HepG2 (cell line): ENCODE measurements around the gene TOR1A. TPM values are rescaled to one million over a fixed set of nuclear protein-coding genes. Genes with fewer than 3 reads are reported as not detected.
A peak's percentile ranks its signal among the peaks of the same experiment; 100 is the strongest.

Experiments
- CREB1 ChIP-seq, 2 experiments: fragments of 450-650 bp in 1 of 2; IDR thresholded peaks; 2 replicates each; pipeline ENCODE4 v1.6.1; 2016 to 2017; ENCODE audit warnings: control low read depth in 1 of 2, mild to moderate bottlenecking in 1 of 2, missing compliant biosample characterization in 1 of 2, missing genetic modification characterization in 1 of 2
- KMT2B ChIP-seq: IDR thresholded peaks from 2 replicates; pipeline ENCODE4 v1.6.1; 2016; ENCODE audit warnings: missing genetic modification reagents, missing compliant biosample characterization
- MIER2 ChIP-seq: IDR thresholded peaks from 2 replicates; pipeline ENCODE4 v1.6.1; 2016; ENCODE audit warnings: missing biosample characterization, missing genetic modification reagents
- MIER3 ChIP-seq: IDR thresholded peaks from 2 replicates; pipeline ENCODE4 v1.6.1; 2016; ENCODE audit warnings: missing compliant biosample characterization, borderline replicate concordance
- MTF1 ChIP-seq: sonication (generic); formaldehyde crosslinking; IDR thresholded peaks from 2 replicates; pipeline ENCODE4 v1.5.0; 2020; ENCODE audit warnings: missing genetic modification reagents
- NR2F1 ChIP-seq, 2 experiments: fragments of 450-650 bp in 1 of 2; formaldehyde crosslinking in 1 of 2; IDR thresholded peaks; 2 replicates each; pipeline versions ENCODE4 v1.5.0 to v1.6.1; 2016 to 2020; ENCODE audit warnings: mild to moderate bottlenecking in 1 of 2, missing compliant biosample characterization in 1 of 2, missing genetic modification reagents in 1 of 2, moderate library complexity in 1 of 2
- PHF8 ChIP-seq: sonication (generic); formaldehyde crosslinking; IDR thresholded peaks from 2 replicates; pipeline ENCODE4 v1.5.0; 2020; ENCODE audit warnings: missing genetic modification reagents
- RELA ChIP-seq: sonication (generic); formaldehyde crosslinking; IDR thresholded peaks from 2 replicates; pipeline ENCODE4 v1.4.0; 2020; ENCODE audit warnings: missing genetic modification reagents
- RNF2 ChIP-seq: fragments of 450-650 bp; conservative IDR thresholded peaks from 2 replicates; pipeline ENCODE4 v1.6.1; 2016; ENCODE audit warnings: low read depth
- SRSF1 ChIP-seq: fragments of 200-400 bp; formaldehyde crosslinking; optimal IDR thresholded peaks from 2 replicates; pipeline ENCODE3; 2017; ENCODE audit warnings: mild to moderate bottlenecking, low read depth, low read length, moderate library complexity
- ZNF10 ChIP-seq: sonication (generic); formaldehyde crosslinking; IDR thresholded peaks from 2 replicates; pipeline ENCODE4 v1.4.0; 2020; ENCODE audit warnings: mild to moderate bottlenecking, low read depth, missing genetic modification reagents, borderline replicate concordance
- ZNF562 ChIP-seq: sonication (generic); formaldehyde crosslinking; IDR thresholded peaks from 2 replicates; pipeline ENCODE4 v1.8.0; 2022; ENCODE audit warnings: missing genetic modification reagents, borderline replicate concordance
- ZNF589 ChIP-seq: sonication (generic); formaldehyde crosslinking; conservative IDR thresholded peaks from 2 replicates; pipeline ENCODE4 v1.8.0; 2022; ENCODE audit warnings: mild to moderate bottlenecking, moderate library complexity, missing genetic modification reagents
- ZNF777 ChIP-seq: sonication (generic); formaldehyde crosslinking; IDR thresholded peaks from 2 replicates; pipeline ENCODE4 v1.4.0; 2020; ENCODE audit warnings: missing genetic modification reagents
- polyA plus RNA-seq, 8 experiments: library from polyadenylated mRNA; depleted of rRNA in 3 of 8; stranded (reverse) in 7 of 8; unstranded in 1 of 8; fragments of >200 nt; fragmentation: Illumina TruSeq in 4 of 8; extraction: Trizol in 4 of 8; gene quantifications; 2 replicates each; pipeline versions ENCODE4 v1.2.1 to v1.2.3, GENCODE V29; 2011 to 2016; ENCODE audit warnings: low read depth in 4 of 8, missing spikeins in 1 of 8, mixed read lengths in 1 of 8; ENCODE audit not compliant: insufficient read depth in 1 of 8
- total RNA-seq, 5 experiments: library from RNA; depleted of rRNA; stranded (reverse); fragments of >200 nt; fragmentation: Illumina TruSeq; extraction: Trizol; gene quantifications; 2 replicates each; pipeline ENCODE4 v1.2.3, GENCODE V29; 2016; ENCODE audit warnings: low read depth in 1 of 5
- TF ChIP-seq, protein P1 (sequence below): IDR thresholded peaks from 2 replicates; pipeline ENCODE4 v1.6.1; 2016; ENCODE audit warnings: missing compliant biosample characterization, missing genetic modification reagents, borderline replicate concordance
- TF ChIP-seq, protein P2 (sequence below): IDR thresholded peaks from 2 replicates; pipeline ENCODE4 v1.6.1; 2018; ENCODE audit warnings: missing genetic modification reagents, mild to moderate bottlenecking, missing compliant biosample characterization
- TF ChIP-seq, protein P3 (sequence below): sonication (generic); formaldehyde crosslinking; IDR thresholded peaks from 2 replicates; pipeline ENCODE4 v1.5.0; 2020; ENCODE audit warnings: mild to moderate bottlenecking, missing genetic modification reagents
- TF ChIP-seq, protein P4 (sequence below): sonication (generic); formaldehyde crosslinking; IDR thresholded peaks from 2 replicates; pipeline ENCODE4 v1.5.0; 2020; ENCODE audit warnings: mild to moderate bottlenecking, missing genetic modification reagents, moderate library complexity

TOR1A gene
- total and polyA plus RNA-seq, 2 of the 13 experiments (the other 11 are each of a cell fraction or from before 2014, with no cell fraction given), result 31.6 to 41.4 TPM

DNA sequence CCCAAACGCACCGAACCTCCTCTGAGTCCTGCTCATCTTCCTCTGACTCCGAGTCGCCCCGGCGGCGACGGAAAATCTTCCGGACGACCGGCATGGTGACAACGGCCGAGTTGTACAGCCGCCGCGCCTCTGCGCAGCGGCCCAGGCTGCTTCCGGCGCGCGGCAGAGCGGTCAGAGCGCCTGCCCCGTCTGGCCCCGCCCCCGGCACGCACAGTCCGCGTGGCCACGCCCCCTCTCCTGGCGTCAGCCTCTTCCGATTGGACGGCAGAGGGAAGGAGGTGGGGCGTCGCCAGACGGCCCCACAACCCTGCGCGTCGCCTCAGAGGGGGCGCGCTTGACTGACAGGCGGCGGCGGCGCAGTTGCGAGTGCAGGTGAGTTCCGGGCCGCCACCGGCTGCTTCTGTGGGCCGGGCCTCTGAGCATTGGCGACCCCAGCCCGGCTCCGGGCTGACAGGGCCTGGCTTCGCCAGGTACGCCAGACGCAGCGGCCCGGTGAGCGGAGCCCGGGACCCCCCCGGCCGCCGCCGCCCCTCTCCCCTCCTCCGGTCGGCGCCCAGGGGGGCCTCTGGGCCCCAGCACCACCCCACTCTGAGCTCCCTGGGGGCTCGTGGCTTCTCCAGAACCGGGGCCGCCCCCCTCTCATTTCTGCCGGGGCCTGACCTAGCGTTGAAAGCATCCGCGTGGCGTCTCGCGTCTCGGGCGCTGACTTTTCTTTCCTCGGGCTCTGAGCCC, 11.4 kb upstream of the TOR1A start, which contains the start of the genes C9orf78 and USP20 (continued):
- TF ChIP-seq NR2F1 (CRISPR knock-in tag; IDR thresholded peaks at IDR 0.05) (no peak), ZNF589 (CRISPR knock-in tag) (no peak), MIER2 (CRISPR knock-in tag) (no peak), ZNF10 (CRISPR knock-in tag) (no peak), RNF2 (no peak), MTF1 (CRISPR knock-in tag) (no peak), KMT2B (CRISPR knock-in tag) (peak; percentile 77), PHF8 (CRISPR knock-in tag) (peak; percentile 84), CREB1 (IDR thresholded peaks at IDR 0.05) (peak; percentile 93), CREB1 (CRISPR knock-in tag; IDR thresholded peaks at IDR 0.05) (peak; percentile 81; the same call in 1 of the 2 replicates), MIER3 (CRISPR knock-in tag) (no peak), RELA (no peak), ZNF562 (CRISPR knock-in tag) (no peak), ZNF777 (0 out of 2 replicates have a peak, but pooled peaks have one; percentile 48), SRSF1 (peak; percentile 42)
- TF ChIP-seq, protein P1, sequence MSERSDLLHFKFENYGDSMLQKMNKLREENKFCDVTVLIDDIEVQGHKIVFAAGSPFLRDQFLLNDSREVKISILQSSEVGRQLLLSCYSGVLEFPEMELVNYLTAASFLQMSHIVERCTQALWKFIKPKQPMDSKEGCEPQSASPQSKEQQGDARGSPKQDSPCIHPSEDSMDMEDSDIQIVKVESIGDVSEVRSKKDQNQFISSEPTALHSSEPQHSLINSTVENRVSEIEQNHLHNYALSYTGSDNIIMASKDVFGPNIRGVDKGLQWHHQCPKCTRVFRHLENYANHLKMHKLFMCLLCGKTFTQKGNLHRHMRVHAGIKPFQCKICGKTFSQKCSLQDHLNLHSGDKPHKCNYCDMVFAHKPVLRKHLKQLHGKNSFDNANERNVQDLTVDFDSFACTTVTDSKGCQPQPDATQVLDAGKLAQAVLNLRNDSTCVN (CRISPR knock-in tag), result no peak
- TF ChIP-seq, protein P2, sequence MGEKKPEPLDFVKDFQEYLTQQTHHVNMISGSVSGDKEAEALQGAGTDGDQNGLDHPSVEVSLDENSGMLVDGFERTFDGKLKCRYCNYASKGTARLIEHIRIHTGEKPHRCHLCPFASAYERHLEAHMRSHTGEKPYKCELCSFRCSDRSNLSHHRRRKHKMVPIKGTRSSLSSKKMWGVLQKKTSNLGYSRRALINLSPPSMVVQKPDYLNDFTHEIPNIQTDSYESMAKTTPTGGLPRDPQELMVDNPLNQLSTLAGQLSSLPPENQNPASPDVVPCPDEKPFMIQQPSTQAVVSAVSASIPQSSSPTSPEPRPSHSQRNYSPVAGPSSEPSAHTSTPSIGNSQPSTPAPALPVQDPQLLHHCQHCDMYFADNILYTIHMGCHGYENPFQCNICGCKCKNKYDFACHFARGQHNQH (CRISPR knock-in tag), result peak; percentile 27; the same call in 1 of the 2 replicates
- TF ChIP-seq, protein P3, sequence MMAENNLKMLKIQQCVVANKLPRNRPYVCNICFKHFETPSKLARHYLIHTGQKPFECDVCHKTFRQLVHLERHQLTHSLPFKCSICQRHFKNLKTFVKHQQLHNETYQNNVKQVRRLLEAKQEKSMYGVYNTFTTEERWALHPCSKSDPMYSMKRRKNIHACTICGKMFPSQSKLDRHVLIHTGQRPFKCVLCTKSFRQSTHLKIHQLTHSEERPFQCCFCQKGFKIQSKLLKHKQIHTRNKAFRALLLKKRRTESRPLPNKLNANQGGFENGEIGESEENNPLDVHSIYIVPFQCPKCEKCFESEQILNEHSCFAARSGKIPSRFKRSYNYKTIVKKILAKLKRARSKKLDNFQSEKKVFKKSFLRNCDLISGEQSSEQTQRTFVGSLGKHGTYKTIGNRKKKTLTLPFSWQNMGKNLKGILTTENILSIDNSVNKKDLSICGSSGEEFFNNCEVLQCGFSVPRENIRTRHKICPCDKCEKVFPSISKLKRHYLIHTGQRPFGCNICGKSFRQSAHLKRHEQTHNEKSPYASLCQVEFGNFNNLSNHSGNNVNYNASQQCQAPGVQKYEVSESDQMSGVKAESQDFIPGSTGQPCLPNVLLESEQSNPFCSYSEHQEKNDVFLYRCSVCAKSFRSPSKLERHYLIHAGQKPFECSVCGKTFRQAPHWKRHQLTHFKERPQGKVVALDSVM (CRISPR knock-in tag), result no peak
- TF ChIP-seq, protein P4, sequence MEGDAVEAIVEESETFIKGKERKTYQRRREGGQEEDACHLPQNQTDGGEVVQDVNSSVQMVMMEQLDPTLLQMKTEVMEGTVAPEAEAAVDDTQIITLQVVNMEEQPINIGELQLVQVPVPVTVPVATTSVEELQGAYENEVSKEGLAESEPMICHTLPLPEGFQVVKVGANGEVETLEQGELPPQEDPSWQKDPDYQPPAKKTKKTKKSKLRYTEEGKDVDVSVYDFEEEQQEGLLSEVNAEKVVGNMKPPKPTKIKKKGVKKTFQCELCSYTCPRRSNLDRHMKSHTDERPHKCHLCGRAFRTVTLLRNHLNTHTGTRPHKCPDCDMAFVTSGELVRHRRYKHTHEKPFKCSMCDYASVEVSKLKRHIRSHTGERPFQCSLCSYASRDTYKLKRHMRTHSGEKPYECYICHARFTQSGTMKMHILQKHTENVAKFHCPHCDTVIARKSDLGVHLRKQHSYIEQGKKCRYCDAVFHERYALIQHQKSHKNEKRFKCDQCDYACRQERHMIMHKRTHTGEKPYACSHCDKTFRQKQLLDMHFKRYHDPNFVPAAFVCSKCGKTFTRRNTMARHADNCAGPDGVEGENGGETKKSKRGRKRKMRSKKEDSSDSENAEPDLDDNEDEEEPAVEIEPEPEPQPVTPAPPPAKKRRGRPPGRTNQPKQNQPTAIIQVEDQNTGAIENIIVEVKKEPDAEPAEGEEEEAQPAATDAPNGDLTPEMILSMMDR (CRISPR knock-in tag), result peak; percentile 49
- TF ChIP-seq, all 625 proteins: peak for 165
